GM23338 (cell line): Measurements from ENCODE around the gene SORL1. TPM values are rescaled to one million over a fixed set of nuclear protein-coding genes. Genes with fewer than 3 reads are reported as not detected.
A peak's percentile ranks its signal among the peaks of the same experiment; 100 is the strongest.

Experiments
- ATAC-seq: fragments of 200-7000 bp; cut with Tn5 transposase; 3 replicates; pipeline ENCODE4 v1.9.1; 2020
- DNase-seq: peaks from one replicate; pipeline ENCODE4 v3.0.0-alpha.2; 2015; ENCODE audit warnings: low spot score
- H2AFZ ChIP-seq: fragments of 200-600 bp; sonication (generic); 2 replicates; pipeline ENCODE4 v1.8.0; 2016; ENCODE audit warnings: antibody characterized with exemption, mild to moderate bottlenecking, moderate library complexity
- H3F3A ChIP-seq: fragments of 200-600 bp; sonication (generic); replicated peaks from 2 replicates; pipeline ENCODE4 v1.8.0; 2017; ENCODE audit warnings: antibody characterized with exemption, mixed run types, low read depth
- H3K27ac ChIP-seq: fragments of 200-600 bp; sonication (generic); 2 replicates; pipeline ENCODE4 v1.6.1; 2016; ENCODE audit warnings: low read depth
- H3K27me3 ChIP-seq: fragments of 200-600 bp; sonication (generic); 2 replicates; pipeline ENCODE4 v1.8.0; 2016; ENCODE audit warnings: mild to moderate bottlenecking, mixed run types, moderate library complexity; ENCODE audit not compliant: insufficient read depth
- H3K36me3 ChIP-seq: fragments of 200-600 bp; sonication (generic); 2 replicates; pipeline ENCODE4 v1.8.0; 2016; ENCODE audit warnings: mild to moderate bottlenecking; ENCODE audit not compliant: insufficient read depth
- H3K4me1 ChIP-seq: fragments of 200-600 bp; sonication (generic); 2 replicates; pipeline ENCODE4 v1.8.0; 2016; ENCODE audit warnings: mild to moderate bottlenecking, moderate library complexity; ENCODE audit not compliant: insufficient read depth
- H3K4me2 ChIP-seq: fragments of 200-600 bp; sonication (generic); 2 replicates; pipeline ENCODE4 v1.7.1; 2017; ENCODE audit warnings: mixed run types
- H3K4me3 ChIP-seq: fragments of 200-600 bp; sonication (generic); 2 replicates; pipeline ENCODE4 v1.6.1; 2016; ENCODE audit warnings: mixed run types
- H3K79me2 ChIP-seq: fragments of 200-600 bp; sonication (generic); replicated peaks from 2 replicates; pipeline ENCODE4 v1.8.0; 2017; ENCODE audit warnings: mild to moderate bottlenecking; ENCODE audit not compliant: insufficient read depth
- H3K9me2 ChIP-seq: fragments of 200-600 bp; sonication (generic); 2 replicates; pipeline ENCODE4 v1.8.0; 2017; ENCODE audit not compliant: insufficient read depth
- H4K20me1 ChIP-seq: fragments of 200-600 bp; sonication (generic); replicated peaks from 2 replicates; pipeline ENCODE4 v1.8.0; 2017; ENCODE audit warnings: mild to moderate bottlenecking; ENCODE audit not compliant: insufficient read depth
- H3K27ac Mint-ChIP-seq: 2 replicates; pipeline ENCODE4 v1.8.0; 2020; ENCODE audit warnings: inconsistent platforms, mild to moderate bottlenecking, moderate library complexity, mixed read lengths
- H3K27me3 Mint-ChIP-seq: 3 replicates; pipeline ENCODE4 v1.8.0; 2022; ENCODE audit warnings: low read depth, mild to moderate bottlenecking, moderate library complexity, mixed read lengths, inconsistent platforms; ENCODE audit not compliant: insufficient read depth, poor library complexity
- H3K36me3 Mint-ChIP-seq: 3 replicates; pipeline ENCODE4 v1.8.0; 2021; ENCODE audit warnings: low read depth, mild to moderate bottlenecking, inconsistent platforms, moderate library complexity, mixed read lengths
- H3K4me1 Mint-ChIP-seq: 3 replicates; pipeline ENCODE4 v1.8.0; 2020; ENCODE audit warnings: mild to moderate bottlenecking, inconsistent platforms, mixed read lengths
- H3K4me3 Mint-ChIP-seq: 3 replicates; pipeline ENCODE4 v1.8.0; 2021; ENCODE audit warnings: moderate library complexity, mild to moderate bottlenecking, inconsistent platforms, mixed read lengths
- H3K9me3 Mint-ChIP-seq: 3 replicates; pipeline ENCODE4 v1.8.0; 2020; ENCODE audit warnings: moderate library complexity, mild to moderate bottlenecking, inconsistent platforms, mixed read lengths
- CTCF ChIP-seq, 2 experiments: fragments of 200-600 bp in 1 of 2; sonication (generic) in 1 of 2; conservative IDR thresholded peaks; 2 replicates each; pipeline versions ENCODE4 v1.5.1 to v1.6.1; 2016 to 2017; ENCODE audit warnings: antibody characterized with exemption in 2 of 2, low read depth in 2 of 2, mild to moderate bottlenecking in 2 of 2, moderate library complexity in 1 of 2
- EZH2 ChIP-seq: fragments of 200-600 bp; sonication (generic); IDR thresholded peaks from one replicate; pipeline ENCODE4 v1.8.0; 2017; ENCODE audit warnings: antibody characterized with exemption, mild to moderate bottlenecking, low read depth; ENCODE audit not compliant: unreplicated experiment
- EZH2phosphoT487 ChIP-seq: fragments of 200-600 bp; sonication (generic); IDR thresholded peaks from one replicate; pipeline ENCODE4 v1.8.1; 2018; ENCODE audit warnings: antibody characterized with exemption; ENCODE audit not compliant: unreplicated experiment
- NANOG ChIP-seq: IDR thresholded peaks from 2 replicates; pipeline ENCODE4 v1.6.1; 2016; ENCODE audit warnings: antibody characterized with exemption, borderline replicate concordance
- POLR2AphosphoS5 ChIP-seq: IDR thresholded peaks from 2 replicates; pipeline ENCODE4 v1.6.1; 2016; ENCODE audit warnings: antibody characterized with exemption, low read depth
- REST ChIP-seq: IDR thresholded peaks from one replicate; pipeline ENCODE4 v1.6.1; 2018; ENCODE audit warnings: antibody characterized with exemption; ENCODE audit not compliant: unreplicated experiment
- STAT1 ChIP-seq: IDR thresholded peaks from one replicate; pipeline ENCODE4 v1.6.1; 2016; ENCODE audit warnings: antibody characterized with exemption; ENCODE audit not compliant: unreplicated experiment
- ZNF114 ChIP-seq: fragments of 250-450 bp; sonication (Bioruptor Pico); IDR thresholded peaks from 2 replicates; pipeline ENCODE4 v1.5.0; 2020; ENCODE audit warnings: mild to moderate bottlenecking, moderate library complexity
- ZNF331 ChIP-seq: fragments of 250-450 bp; sonication (Bioruptor Pico); IDR thresholded peaks from 2 replicates; pipeline ENCODE4 v1.5.0; 2020; ENCODE audit warnings: low read depth, mild to moderate bottlenecking, moderate library complexity
- ZNF462 ChIP-seq: fragments of 250-450 bp; sonication (Bioruptor Pico); IDR thresholded peaks from 2 replicates; pipeline ENCODE4 v1.5.0; 2020; ENCODE audit warnings: mild to moderate bottlenecking, moderate library complexity
- polyA plus RNA-seq: library from polyadenylated mRNA; unstranded; fragments of >200 nt; fragmentation: Nextera tagmentation; extraction: Ambion mirVana; gene quantifications from 2 replicates; pipeline ENCODE4 v1.2.1, GENCODE V29; 2016
- total RNA-seq: library from RNA; depleted of rRNA; stranded (reverse); fragments of >200 nt; shearing (Covaris generic); gene quantifications from 2 replicates; pipeline ENCODE4 v1.2.3, GENCODE V29; 2014

The SORL1 gene
- total and polyA plus RNA-seq, 2 experiments from 2014 or later: 23.0 to 78.8 TPM

GRCh38 chr11:121551463-121551862 lies 99.3 kb downstream of the SORL1 start:
- H3F3A ChIP-seq: no peaks in the 10 kb centered on the region
- no peaks in the 10 kb centered on the region; the same call in 1 of the 2 replicates for H4K20me1 ChIP-seq
- no peak overlapping the region for H2AFZ ChIP-seq
- peak overlapping the region; percentile 20; the same call in 1 of the 2 replicates for H3K27ac ChIP-seq
- H3K4me1 ChIP-seq: no peaks in the 10 kb centered on the region
- no peak overlapping the region for H3K4me3 ChIP-seq
- Mint-ChIP-seq H3K9me3 (no peaks in the 10 kb centered on the region), H3K4me1 (peaks cover 8% of the 10 kb centered on the region; the same call in 2 of the 3 replicates), H3K27ac (peak overlapping the region; percentile 70), H3K36me3 (peaks cover 41% of the 10 kb centered on the region), H3K4me3 (no peak overlapping the region), H3K27me3 (no peaks in the 10 kb centered on the region)
- no peak for TF ChIP-seq POLR2AphosphoS5
- TF ChIP-seq EZH2phosphoT487: no peak
- no peak for TF ChIP-seq CTCF (conservative IDR thresholded peaks at IDR 0.05; ENCODE audit: low read depth in 2 of 2)
- H3K4me2 ChIP-seq: no peak overlapping the region
- H3K27me3 ChIP-seq: no peaks in the 10 kb centered on the region
- DNase-seq (no peak), ATAC-seq (no peak)
- H3K79me2 ChIP-seq: no peaks in the 10 kb centered on the region
- peaks cover 21% of the 10 kb centered on the region for H3K36me3 ChIP-seq
- no peaks in the 10 kb centered on the region for H3K9me2 ChIP-seq

GRCh38 chr11:121552154-121552553 lies 100.0 kb downstream of the SORL1 start:
- no peak for ATAC-seq
- no peaks in the 10 kb centered on the region for H3K9me3 Mint-ChIP-seq
- no peaks in the 10 kb centered on the region for H3K9me2 ChIP-seq
- H3K4me3 Mint-ChIP-seq: no peak overlapping the region
- H3K27ac Mint-ChIP-seq: peak overlapping the region; percentile 70; the same call in 1 of the 2 replicates
- no peaks in the 10 kb centered on the region for H3K4me1 ChIP-seq
- H3K27me3 Mint-ChIP-seq: no peaks in the 10 kb centered on the region
- no peaks in the 10 kb centered on the region; the same call in 1 of the 2 replicates for H4K20me1 ChIP-seq
- H2AFZ ChIP-seq: no peak overlapping the region
- H3K79me2 ChIP-seq: no peaks in the 10 kb centered on the region
- H3K4me1 Mint-ChIP-seq: peaks cover 4% of the 10 kb centered on the region; the same call in 1 of the 3 replicates
- H3F3A ChIP-seq: no peaks in the 10 kb centered on the region
- peaks cover 21% of the 10 kb centered on the region for H3K36me3 ChIP-seq
- H3K4me3 ChIP-seq: no peak overlapping the region
- H3K36me3 Mint-ChIP-seq: peaks cover 38% of the 10 kb centered on the region
- DNase-seq: peak; percentile 27
- no peak overlapping the region for H3K27ac ChIP-seq
- no peak overlapping the region for H3K4me2 ChIP-seq
- H3K27me3 ChIP-seq: no peaks in the 10 kb centered on the region
- no peak for TF ChIP-seq ZNF462 (CRISPR knock-in tag)
- no peak for TF ChIP-seq POLR2AphosphoS5
- TF ChIP-seq ZNF331 (CRISPR knock-in tag): no peak
- TF ChIP-seq STAT1: no peak
- no peak for TF ChIP-seq EZH2
- TF ChIP-seq EZH2phosphoT487: no peak
- no peak for TF ChIP-seq ZNF114 (CRISPR knock-in tag)
- TF ChIP-seq NANOG: no peak
- no peak for TF ChIP-seq REST
